ENCODE measurements around the gene TRIM16.
"Not testable (repeated sequence)": the region's sequence is repeated elsewhere in the genome, so short reads cannot be mapped to it uniquely, and the experiment has no call there.

Gene TRIM16

GRCh38 chr17:15683824-15684478 lies at the start of gene TRIM16:
Gene TRIM16, minus strand, starts transcription at chr17:15684311. Its CDS starts 32,702 bp downstream, at chr17:15651609.
- peak; percentile 19 for DNase-seq (ENCODE audit: low spot score)

DNA sequence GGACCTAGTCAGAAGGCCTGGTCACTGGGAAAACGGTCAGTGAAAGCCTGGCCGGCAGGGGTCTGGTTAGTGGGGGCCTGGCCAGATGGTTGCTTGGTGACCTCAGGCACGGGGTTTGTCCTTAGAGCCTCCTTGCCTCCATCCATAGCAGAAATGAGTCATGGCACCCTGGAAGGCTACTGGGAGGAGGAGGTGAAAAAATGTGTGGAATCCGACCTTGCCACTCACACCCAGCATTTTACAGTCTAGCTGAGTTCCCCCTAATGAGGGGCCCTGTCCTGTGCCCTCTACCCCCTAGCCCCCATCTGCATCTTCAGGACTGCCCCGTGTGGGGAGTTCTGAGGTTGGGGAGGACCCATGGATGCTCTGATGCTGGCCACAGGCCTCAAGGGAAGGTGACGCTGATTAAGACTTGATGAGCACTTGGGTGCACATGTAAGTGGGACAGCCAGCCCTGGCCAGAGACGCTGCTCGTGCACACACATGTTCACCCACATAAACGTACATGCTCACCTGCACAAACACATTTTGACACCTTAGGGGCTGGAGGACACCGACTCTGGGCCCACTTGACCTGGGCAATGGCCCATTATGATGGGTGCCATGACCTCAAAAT lies 49.2 kb upstream of the TRIM16 start:
- DNase-seq (ENCODE audit: low spot score): not testable (repeated sequence)

GRCh38 chr17:15731900-15732299 lies 47.8 kb upstream of the TRIM16 start, which contains the start of gene TBC1D26:
Gene TBC1D26, plus strand, starts transcription at chr17:15732283. Its CDS starts 3,066 bp downstream, at chr17:15735349.
- DNase-seq (ENCODE audit: low spot score): not testable (repeated sequence)

DNA sequence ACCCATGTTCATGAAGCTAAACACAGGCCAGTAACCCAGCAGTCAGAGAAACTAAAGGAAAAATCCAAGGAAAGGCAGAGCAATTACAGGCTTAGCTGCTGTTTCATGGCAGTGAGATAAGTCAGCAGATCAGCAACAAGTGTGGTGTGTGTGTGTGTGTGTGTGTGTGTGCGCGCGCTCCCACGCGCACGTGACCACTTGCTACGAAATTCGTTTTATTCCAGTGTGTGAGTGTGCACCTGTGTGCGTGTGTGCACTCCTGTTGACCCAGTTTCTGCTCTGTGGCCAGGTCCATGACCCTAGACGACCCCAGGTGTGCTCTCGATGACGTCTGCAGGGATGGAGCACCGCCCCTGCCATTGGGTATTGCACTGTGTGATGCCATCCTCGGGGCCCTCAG lies 46.4 kb upstream of the TRIM16 start:
- DNase-seq (ENCODE audit: low spot score): not testable (repeated sequence)

DNA sequence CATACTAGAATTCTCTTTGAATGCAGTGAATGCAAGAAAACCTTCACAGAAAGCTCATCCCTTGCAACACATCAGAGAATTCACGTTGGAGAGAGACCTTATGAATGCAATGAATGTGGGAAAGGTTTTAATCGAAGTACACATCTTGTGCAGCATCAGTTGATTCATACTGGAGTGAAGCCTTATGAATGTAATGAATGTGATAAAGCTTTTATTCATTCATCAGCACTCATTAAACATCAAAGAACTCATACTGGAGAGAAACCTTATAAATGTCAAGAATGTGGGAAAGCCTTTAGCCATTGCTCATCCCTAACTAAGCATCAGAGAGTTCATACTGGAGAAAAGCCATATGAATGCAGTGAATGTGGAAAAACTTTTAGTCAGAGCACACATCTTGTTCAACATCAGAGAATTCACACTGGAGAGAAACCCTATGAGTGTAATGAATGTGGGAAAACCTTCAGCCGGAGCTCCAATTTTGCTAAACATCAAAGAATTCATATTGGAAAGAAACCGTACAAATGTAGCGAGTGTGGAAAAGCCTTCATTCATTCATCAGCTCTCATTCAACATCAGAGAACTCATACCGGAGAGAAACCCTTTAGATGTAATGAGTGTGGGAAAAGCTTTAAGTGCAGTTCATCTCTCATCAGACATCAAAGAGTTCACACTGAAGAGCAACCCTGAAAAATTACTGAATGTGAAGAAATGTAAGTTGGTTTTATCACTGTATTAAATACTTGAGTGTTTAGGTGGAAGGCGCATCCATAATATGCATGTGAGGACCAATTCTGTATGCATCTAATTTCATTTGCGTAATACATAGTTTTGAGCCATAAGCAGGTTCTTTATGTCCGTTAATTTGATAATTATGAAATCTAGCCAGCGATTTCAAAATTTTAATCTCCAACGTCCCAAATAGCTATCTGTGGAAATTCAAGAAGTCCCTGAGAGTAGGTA lies 32.8 kb upstream of the TRIM16 start:
- not testable (repeated sequence) for DNase-seq (ENCODE audit: low spot score)

DNA sequence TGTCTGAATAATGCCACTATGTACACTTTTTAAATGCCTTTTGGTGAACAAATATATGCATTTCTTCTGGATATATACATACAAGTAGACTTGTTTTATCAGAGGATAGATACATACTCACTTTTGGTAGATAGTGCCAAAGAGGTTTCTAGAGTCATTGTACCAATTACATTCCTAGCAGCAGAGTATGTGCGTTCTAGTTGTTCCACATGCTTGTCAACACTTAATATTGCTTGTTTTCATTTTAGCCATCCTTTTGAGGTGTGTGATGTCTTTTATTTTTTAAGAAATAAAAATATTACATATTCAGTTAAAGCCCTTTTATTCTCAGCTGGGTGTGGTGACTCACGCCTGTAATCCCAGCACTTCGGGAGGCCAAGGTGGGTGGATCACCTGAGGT lies 24.8 kb upstream of the TRIM16 start:
- DNase-seq (ENCODE audit: low spot score): not testable (repeated sequence)

- not testable (repeated sequence) for DNase-seq (ENCODE audit: low spot score)
Observed at GRCh38 chr17:15704813-15705212, 20.7 kb upstream of the TRIM16 start.

GRCh38 chr17:15704239-15704638 lies 20.1 kb upstream of the TRIM16 start:
- not testable (repeated sequence) for DNase-seq (ENCODE audit: low spot score)

GRCh38 chr17:15699937-15700336 lies 15.8 kb upstream of the TRIM16 start:
- DNase-seq (ENCODE audit: low spot score): not testable (repeated sequence)

DNA sequence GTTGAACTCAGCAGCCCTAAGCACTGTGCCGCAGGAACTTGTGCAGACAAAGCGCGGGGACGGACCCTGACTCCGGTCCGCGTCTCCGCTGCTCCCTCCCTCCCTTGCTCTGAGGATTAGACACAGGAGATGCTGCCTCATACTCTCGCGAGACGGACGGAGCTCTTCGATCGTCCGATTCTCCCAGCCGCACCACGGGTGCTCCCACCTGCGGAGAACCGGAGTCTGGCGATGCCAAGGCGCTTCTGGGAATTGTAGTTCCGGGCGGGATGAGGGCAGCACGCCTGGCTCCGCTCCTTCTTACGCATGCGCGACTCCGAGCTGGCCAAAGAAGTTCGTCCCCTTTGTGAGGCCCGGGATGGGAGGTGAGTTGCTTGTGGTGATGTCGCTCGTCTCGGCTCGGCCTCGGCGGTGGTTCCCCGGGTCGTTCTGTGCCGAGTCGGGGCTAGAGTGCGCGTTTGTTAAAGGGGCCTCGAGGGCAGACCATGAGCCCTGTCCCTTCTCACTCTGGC lies 15.4 kb upstream of the TRIM16 start, which contains the start of gene ZNF286A:
Gene ZNF286A (plus strand): TSS at position 340 of the 512 bp plus-strand sequence. CDS start 578 bp downstream, outside the sequence.
- DNase-seq (ENCODE audit: low spot score): peak; percentile 87

- not testable (repeated sequence) for DNase-seq (ENCODE audit: low spot score)
Observed at GRCh38 chr17:15698967-15699366, 14.9 kb upstream of the TRIM16 start.

DNA sequence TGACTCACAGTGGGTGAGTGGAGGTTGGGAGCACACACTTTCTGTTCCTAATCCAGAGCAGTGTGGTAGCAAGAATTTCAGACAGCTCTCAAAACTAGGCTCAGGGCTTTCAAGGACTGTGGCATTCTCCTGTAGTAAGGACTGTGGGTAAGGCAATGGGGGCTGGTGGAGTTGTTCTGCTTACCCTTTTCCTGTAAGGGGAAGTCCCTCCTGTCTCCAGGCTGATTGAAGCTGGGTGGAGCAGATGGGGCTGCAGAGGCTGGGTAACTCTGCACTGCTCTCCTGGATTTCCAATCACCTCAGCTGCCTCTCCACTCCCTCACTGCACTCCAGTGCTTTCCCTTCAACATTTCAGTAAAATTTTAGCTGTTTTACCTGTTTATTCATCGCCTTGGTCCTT lies 3.4 kb upstream of the TRIM16 start:
- DNase-seq (ENCODE audit: low spot score): not testable (repeated sequence)

DNA sequence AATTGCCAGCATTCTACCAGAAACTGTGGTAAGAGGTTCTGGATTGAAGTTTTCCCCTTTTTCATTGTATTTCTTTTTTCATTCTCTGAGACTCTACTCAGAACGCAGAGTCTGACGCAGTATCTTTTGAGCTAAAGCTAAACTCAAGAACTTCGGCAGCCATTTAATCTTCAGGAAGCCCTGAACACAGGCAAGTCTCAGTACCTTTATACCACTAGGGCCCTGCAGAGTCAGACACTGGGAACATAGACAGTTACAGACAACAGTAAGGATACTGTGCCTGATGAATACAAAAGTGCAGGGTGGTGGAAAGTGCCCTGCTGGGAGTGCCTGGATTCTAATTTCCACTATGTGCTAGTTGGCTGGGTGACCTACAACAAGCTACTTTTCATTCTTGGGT lies 976 bp downstream of the TRIM16 start:
- not testable (repeated sequence) for DNase-seq (ENCODE audit: low spot score)

DNA sequence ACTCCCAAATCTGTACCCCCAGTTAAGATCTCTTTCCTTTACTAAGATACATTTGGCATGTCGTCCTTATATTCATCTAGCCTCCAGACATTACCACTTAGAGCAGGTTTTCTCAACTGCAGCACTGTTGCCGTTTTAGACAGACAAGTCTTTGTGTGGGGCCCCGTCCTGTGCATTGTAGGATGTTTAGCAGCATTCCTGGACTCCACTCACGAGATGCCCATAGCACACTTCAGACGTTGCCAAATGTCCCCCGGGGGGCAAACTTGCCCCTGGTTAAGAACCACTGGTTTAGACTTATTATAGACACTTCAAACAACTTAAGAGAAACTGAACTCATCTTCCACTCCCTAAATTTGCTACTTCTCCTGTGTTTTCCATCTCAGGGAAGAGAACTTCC lies 8.1 kb downstream of the TRIM16 start:
- not testable (repeated sequence) for DNase-seq (ENCODE audit: low spot score)

GRCh38 chr17:15674640-15675039 lies 9.5 kb downstream of the TRIM16 start:
- DNase-seq (ENCODE audit: low spot score): not testable (repeated sequence)

DNA sequence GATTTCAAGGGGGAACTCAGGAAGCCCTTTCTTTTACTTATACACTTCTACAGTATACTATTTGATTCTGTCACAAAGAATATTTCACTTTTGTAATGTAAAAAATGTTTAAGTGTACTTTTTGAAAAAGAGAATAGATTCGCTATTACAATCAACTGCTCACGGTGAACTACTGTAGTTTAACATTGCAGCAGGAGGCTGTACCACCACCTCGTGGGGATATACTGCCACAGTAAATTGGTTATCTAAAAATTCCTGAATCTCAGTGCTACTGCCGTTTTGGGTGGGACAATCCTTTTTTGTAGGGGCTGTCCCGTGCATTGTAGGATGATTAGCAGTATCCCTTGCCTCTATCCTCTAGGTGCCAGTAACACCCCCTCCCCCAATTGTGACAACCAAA lies 14.6 kb downstream of the TRIM16 start:
- DNase-seq (ENCODE audit: low spot score): not testable (repeated sequence)

GRCh38 chr17:15663691-15664090 lies 20.4 kb downstream of the TRIM16 start:
- DNase-seq (ENCODE audit: low spot score): no peak

DNA sequence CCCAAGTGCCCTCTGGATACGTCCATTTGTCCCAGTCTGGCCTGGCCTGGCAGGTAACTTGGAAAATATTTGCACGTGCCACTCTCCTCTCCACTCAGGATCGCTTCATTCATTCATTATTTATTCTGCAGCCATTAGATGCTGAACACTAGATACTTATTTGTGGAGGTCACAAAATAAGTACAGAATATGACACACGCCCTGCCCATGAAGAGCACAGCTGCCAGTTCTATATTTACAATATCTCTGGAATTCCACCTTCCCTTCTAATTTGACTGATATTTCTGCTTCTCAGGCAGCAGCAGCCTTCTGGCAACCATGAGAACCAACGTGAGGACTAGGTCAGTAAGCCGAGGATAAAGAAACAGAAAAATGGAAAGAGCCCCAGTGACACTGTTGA lies 20.9 kb downstream of the TRIM16 start:
- DNase-seq (ENCODE audit: low spot score): no peak

DNA sequence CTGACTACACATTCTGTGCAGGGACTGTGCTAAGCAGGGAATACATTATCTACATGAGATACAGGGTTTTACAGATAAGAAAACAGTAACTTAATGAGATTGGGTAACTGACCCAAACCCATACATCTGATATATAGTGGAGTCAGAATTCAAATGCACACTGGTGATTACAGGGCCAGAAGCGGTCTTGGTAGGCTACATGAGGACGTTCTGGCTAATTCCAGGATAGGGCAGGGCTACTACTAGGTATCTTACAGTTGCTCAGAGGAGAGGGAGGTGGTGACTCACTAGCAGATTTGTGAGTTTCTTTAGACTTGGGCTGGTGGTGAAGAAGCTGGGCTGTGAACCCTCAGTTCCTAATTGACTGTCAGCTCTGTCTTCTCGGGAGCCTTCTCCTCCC lies 21.4 kb downstream of the TRIM16 start:
- DNase-seq (ENCODE audit: low spot score): no peak

GRCh38 chr17:15660077-15660476 lies 24.0 kb downstream of the TRIM16 start:
- no peak for DNase-seq (ENCODE audit: low spot score)

DNA sequence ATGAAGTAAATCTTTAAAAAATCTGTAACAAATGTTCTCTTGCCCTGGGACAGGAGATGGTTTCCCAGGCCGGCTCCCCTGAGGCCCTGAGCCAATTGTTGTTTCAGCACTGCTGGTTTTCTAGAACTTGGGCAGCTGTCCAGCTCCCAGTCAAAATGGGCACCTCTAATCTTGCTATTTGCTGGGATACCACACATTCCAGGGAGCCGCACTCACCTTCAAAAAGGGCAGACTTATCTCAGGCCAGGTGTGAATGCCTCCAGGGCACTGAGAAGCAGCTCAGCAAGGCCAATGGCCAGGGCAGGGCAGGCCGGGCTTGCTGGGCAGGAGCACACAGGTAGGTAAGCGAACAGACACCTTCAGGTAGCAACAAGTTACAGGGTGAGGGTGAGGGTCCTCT lies 24.4 kb downstream of the TRIM16 start:
- no peak for DNase-seq (ENCODE audit: low spot score)

GRCh38 chr17:15659236-15659635 lies 24.9 kb downstream of the TRIM16 start:
- no peak for DNase-seq (ENCODE audit: low spot score)
